Astrocyte (in vitro differentiated cells and primary cell): ENCODE results near the gene SMIM15.

ENCODE experiments used
- CTCF ChIP-seq: IDR thresholded peaks from 2 replicates; pipeline ENCODE4 v1.5.1; 2011; ENCODE audit warnings: low read depth, mild to moderate bottlenecking, inconsistent platforms, low read length, moderate library complexity; ENCODE audit not compliant: insufficient read depth
- EZH2 ChIP-seq: IDR thresholded peaks from 2 replicates; pipeline ENCODE4 v1.6.1; 2012; ENCODE audit warnings: mild to moderate bottlenecking, low read length, inconsistent platforms; ENCODE audit not compliant: insufficient read depth

- TF ChIP-seq CTCF: no peak
- TF ChIP-seq EZH2: no peak
These were observed 19.5 kb downstream of the SMIM15 start for GRCh38 chr5:61142811-61143210.
